NK-92 (cell line): Measurements from ENCODE around the gene KANSL1L.

Experiments
- DNase-seq: peaks from one replicate; lab custom pipeline; 2025; ENCODE audit not compliant: unreplicated experiment; lab: John Stamatoyannopoulos, UW

KANSL1L gene

DNA sequence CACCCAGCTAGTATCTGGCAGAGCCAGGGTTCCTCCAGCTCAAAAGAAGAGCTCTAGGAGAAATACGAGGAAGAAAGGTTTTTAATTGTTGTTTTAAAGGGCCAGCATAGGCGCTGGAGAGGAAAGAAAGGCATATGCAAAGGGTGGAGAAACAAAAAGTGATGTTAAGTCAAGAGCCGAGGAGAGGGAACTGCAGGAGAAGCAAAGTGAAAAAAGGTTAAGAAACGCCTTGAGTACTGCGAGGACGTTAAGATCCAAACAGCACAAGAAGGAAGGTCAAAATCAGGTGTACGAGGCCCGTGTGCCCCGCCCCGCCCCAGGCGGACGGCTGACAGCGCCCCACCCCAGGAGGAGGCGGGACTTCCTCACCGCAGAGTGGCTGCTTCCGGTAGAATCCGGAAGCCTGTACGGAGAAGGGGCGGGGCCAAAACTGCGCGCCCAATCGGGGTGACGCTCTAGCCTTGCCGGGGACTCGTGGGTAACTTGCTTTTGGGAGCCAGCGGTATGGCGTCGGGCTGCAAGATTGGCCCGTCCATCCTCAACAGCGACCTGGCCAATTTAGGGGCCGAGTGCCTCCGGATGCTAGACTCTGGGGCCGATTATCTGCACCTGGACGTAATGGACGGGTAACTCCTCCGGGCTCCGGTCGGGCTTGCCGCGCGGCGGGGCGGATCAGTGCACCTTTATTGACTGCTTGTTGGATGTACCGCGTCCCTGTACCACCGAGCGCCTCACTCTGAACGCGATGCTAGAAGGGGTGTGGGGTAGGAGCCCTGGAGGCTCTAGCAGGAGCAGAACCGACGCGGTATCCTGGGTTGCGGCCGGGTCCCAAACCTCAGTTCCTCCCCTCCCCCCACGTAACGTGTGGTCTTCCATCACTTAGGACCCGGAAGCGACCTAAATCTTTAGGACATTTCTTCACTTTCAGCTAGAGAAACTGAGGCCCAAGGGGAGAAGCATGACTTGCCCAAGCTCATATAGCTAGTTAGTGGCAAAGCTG, 168.8 kb downstream of the KANSL1L start, which contains the start of gene RPE:
TSS of gene RPE (plus strand) at position 481 of the 1,000 bp plus-strand sequence. CDS start at position 505, 24 bp downstream.
- DNase-seq, result peak; percentile 68

DNA sequence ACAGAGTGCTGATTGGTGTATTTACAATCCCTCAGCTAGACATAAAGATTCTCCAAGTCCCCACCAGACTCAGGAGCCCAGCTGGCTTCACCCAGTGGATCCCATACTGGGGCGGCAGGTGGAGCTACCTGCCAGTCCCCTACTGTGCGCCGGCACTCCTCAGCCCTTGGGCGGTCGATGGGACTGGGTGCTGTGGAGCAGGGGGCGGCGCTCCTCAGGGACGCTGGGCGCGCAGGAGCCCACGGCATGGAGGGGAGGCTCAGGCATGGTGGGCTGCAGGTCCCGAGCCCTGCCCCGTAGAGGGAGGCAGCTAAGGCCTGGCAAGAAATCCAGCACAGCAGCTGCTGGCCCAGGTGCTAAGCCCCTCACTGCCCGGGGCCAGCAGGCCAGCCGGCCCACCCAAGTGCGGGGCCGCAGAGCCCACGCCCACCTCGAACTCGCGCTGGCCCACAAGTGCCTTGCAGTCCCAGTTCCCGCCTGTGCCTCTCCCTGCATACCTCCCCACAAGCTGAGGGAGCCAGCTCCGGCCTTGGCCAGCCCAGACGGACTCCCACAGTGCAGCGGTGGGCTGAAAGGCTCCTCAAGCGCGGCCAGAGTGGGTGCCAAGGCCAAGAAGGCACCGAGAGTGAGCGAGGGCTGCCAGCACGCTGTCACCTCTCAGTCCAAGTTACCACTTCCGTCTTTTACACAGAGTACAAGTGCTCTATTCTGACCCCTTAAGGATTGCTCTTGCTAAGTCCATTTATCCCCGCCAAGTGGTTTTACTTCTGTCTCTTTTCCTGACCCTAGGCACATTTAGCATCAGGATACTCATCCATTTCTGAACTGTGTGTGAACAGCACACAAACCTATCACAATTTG, 170.5 kb downstream of the KANSL1L start:
- DNase-seq, result no peak

DNA sequence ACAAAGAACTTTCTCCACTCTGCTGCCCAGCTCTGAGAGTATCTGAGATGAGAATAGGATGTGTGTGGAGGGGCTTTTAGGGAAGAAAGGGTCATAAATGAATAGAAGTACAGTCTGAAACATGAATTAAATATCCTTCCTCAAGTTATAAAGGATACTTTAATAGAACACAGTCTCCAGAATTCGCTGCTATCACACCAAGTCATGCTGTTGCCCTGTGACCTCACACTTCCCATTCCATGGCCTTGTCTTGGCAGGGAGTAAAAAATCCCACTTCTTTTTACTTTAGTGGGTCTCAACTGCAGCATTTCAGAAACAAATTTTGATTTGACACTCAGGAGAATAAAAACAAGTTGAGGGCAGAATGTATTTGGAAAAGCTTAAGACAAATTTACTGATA, 172.6 kb downstream of the KANSL1L start:
- no peak for DNase-seq

DNA sequence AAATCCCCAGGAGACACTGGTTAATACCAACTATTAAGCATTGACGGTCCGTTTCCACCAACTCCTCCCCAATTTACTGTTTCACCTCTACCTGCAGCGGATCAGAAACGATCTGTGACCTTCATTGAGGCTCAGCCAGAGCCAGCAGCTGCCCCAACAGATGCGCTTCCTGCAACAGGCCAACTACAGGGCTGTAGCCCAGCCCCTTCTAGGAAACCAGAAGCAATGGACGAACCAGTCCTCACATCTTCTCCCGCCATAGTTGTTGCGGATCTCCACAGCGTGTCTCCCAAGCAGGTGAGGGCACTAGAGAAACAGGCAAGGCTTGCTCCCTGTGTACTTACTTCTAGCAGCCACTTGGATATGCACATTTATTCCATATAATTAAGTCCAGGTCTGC, 177.2 kb downstream of the KANSL1L start:
- DNase-seq, result no peak

DNA sequence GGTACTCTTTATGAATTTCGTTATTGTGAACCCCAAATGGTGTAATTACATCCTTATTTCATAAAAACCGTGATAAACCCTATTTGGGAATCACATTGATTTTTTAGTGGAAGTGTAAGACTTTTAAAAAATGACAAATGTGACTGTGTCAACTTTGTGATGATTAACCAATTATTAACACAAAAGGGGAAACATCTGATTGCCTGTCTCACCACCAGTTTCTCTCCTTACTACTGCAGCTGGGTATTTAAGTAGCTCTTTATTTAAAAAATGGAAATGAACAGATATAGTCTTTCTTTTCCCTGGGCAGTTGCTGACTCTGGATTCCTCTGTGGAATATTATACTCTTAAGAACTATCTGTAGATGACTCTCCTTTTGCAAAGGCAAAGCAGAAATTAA, 180.4 kb downstream of the KANSL1L start:
- no peak for DNase-seq

DNA sequence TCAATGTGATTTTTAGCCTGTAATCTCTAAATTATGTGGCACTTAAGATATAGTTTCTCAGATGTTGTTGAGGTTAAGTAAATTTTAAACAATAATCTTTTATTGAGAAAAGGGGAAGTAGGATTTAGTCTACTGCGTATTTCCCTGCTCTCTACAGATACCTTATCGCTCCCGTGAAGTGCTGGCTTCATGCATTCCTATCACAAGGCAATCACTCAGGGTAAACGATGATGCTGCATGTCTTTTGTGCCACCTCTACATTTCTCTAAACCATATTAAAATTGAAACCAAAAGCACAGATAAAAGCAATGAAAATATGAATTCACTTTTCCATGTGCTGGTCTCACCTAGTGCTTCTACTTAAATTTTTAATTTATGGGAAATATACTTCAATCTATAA, 183.2 kb downstream of the KANSL1L start:
- no peak for DNase-seq

DNA sequence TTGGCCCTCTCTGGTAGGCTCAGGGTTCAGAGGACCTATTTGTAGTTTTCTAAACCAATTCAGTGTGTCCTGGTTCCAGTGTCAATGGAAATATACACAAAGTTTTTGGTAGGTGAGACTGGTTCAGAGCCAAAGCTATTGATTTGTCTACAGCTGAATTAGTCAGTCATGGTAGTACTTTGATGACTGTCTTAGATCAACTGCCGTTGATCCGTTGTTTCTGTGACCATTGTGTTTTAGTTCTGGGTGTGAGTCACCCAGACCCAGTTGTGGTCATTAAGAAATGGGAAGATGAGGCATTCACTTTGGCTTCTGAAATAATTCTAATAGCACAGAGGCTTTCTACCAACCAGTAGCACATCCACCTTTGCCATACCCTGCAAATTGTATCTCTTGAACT, 184.8 kb downstream of the KANSL1L start:
- DNase-seq, result no peak

DNA sequence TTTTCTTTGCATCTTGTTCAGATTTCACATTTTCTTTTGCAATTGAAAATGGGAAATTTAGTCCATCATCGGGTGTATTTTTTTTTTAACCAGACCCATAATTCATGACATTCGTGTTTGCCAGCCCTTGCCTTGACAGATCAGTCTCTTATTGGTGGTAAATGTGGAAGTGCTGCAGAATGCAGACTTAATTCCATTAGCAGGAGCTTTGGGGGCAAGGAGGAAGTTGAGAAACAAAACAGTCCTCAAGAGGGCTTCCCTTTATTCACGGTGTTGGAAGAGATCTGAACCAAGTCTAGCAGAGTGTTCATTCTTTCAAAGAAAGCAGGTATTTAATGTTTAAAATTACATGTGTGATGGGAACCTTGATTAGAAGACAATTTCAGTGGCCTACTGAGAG, 185.3 kb downstream of the KANSL1L start:
- DNase-seq, result no peak

DNA sequence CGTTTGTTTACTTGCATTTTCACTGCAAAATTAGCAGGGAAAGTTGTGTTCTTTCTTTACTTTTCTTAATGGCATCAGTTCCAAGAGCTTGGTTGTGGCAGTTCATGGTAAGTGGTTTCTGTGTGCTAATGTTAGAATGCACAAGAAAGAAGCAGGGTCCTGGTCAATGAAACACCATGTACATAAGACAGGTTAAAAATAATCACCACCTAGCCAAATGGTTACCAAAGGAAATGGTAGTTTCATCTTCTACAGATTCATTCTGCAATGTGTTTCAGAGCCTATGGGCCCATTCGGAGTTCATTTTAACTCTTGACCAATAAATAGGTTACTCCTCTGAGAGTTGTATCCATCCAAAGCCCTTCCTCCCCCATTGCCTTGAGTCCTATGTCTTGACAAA, 186.9 kb downstream of the KANSL1L start:
- DNase-seq, result no peak

DNA sequence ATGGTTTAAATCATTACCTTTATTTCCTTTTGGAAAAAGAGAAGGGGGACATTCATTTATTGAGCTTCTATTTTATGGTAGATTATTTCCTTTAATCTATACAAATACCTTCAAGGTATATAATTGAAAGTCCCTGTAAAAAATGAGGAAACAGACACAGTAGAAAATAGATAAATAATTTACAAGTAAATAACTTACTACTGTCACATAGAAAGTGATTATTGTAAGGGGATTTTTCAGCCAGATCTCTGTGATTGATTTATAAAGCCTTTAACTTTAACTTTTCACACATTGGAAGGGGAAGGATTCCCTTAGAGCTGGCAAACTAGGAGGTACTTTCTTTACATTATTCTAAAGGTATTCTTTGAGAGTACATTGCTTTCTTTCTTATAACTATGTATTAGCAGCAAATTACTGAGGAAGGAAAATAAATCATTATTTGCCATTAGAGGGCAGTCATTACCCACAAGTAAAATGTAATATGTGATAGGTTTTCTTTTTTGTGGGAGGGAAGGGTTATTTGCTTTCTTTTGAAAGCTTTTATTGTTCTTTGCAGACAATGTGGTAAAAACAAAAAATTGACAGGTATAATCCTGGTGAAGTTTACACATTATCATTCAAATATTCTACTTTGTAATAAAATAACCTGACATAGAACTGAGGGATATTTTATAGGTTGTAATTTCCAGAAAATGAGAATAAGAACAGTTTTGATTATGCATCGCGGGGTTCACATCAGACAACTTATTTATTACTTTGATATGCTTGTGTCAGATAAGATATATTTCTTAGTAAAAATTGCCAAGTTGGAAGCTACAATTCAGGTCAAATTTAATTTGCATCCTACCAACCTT, 193.6 kb downstream of the KANSL1L start:
- no peak for DNase-seq

DNA sequence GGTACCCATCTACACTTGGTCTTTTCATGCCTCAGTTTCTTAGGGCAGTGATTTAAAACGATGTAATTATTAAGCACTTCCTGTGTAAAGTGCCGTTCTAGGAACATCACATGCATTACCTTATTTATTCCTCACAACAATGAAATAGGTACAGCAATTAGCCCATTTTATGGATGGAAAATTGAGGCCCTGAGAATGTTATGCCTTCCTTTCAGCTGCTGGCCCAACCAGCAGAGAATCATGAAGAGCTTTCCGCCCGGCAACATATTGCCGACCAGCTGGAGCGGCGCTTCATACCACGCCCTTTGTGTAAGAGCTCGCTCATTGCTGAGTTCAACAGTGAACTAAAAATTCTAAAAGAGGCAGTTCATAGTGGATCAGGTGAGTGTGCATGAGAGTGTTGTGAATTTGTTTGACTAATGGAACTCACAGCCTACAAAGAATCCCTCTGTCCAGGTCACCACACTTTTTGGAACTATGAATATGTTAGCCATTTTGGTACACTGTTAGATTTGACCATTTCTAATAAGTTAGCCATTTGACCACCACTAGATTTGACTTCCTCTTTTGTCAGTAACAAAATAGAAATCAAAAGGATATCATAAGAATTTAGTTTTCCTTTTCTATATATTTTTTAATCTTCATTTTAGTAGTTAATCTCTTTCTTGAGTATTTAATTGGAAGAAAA, 194.4 kb downstream of the KANSL1L start:
- DNase-seq, result no peak

DNA sequence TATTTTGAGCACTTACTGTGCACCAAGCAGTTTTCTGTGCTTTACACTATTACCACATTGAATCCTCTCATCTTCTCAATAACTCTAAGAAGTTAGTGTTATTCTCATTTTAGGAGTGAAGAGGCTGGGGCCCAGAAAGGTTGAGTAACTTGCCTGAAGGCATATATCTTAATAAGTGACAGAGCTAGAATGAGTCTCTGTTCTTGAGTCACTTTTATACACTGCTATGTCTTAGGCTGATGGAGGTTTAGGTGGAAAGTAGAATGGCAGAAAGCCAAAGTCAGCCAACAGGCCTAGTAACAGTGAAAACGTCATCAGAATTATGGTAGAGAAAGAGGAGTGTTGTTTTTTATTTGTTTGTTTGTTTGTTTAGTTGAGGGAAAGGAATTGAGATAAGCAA, 196.6 kb downstream of the KANSL1L start:
- no peak for DNase-seq

DNA sequence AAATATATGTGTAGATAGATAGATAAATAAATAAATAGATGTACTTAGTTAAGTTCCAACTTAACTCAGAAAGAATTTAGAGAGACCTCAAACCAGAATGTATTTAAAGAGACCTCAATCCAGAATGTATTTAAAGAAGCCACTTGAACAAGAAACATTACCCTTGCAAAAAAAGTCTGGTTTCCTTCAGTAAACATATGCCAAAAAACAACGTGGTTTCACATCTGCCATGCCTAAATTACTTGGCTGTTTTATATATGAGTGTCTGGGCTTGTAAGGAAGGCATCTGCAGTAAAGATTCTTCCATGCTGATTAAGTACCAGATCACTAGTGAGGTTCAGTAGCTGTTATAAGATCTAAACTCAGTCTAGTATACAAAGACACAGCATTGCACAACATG, 197.9 kb downstream of the KANSL1L start:
- no peak for DNase-seq
